Neutrophil (primary cell): ENCODE measurements around the gene CENPA.
"Not testable (repeated sequence)": the region's sequence is repeated elsewhere in the genome, so short reads cannot be mapped to it uniquely, and the experiment has no call there.

Source experiments
- H3K27ac ChIP-seq: fragments of 200-600 bp; sonication (generic); 2 replicates; pipeline ENCODE4 v1.5.1; 2016; ENCODE audit warnings: mild to moderate bottlenecking, moderate library complexity
- H3K27me3 ChIP-seq: fragments of 200-600 bp; sonication (generic); 2 replicates; pipeline ENCODE4 v1.6.0; 2016; ENCODE audit warnings: mild to moderate bottlenecking
- H3K36me3 ChIP-seq: fragments of 200-600 bp; sonication (generic); 2 replicates; pipeline ENCODE4 v1.5.1; 2017
- H3K4me1 ChIP-seq, 2 experiments: fragments of 200-600 bp in 1 of 2; sonication (generic) in 1 of 2; 1 replicate in 1 of 2; 2 replicates in 1 of 2; pipeline versions ENCODE4 v1.5.1 to v1.6.1; 2013 to 2016; ENCODE audit warnings: low read depth in 1 of 2, low read length in 1 of 2, mild to moderate bottlenecking in 1 of 2, moderate library complexity in 1 of 2; ENCODE audit not compliant: control insufficient read depth in 1 of 2, insufficient read depth in 1 of 2
- H3K4me3 ChIP-seq, 2 experiments: fragments of 200-600 bp in 1 of 2; sonication (generic) in 1 of 2; 1 replicate in 1 of 2; 2 replicates in 1 of 2; pipeline ENCODE4 v1.5.1; 2013 to 2016; ENCODE audit warnings: low read depth in 1 of 2, low read length in 1 of 2, mild to moderate bottlenecking in 1 of 2, moderate library complexity in 1 of 2
- H3K9me3 ChIP-seq: fragments of 200-600 bp; sonication (generic); 2 replicates; pipeline ENCODE4 v1.5.1; 2016
- TF ChIP-seq, protein P1 (sequence below): fragments of 200-600 bp; sonication (generic); IDR thresholded peaks from 2 replicates; pipeline ENCODE4 v1.5.1; 2016; ENCODE audit warnings: antibody characterized with exemption

The CENPA gene

DNA sequence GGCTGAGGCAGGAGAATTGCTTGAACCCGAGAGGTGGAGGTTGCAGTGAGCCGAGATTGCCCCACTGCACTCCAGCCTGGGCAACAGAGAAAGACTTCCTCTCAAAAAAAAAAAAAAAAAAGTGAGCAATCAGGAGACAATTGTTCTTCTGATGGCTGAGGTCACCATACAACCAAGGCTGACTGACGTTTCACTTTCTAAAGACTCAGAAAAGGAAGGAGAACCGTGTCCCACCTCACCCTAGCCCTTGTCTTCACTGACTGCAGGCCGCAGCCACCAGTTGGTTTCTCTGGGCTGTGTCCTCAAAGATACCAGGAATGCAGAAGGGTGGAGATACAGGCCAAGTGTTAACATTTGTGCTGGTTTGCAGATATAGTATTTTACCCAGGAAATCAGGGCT, 29.5 kb upstream of the CENPA start:
- no peaks in the 10 kb centered on the region for H3K36me3 ChIP-seq
- peaks cover 9% of the 10 kb centered on the region for H3K27me3 ChIP-seq
- H3K4me3 ChIP-seq, result no peak overlapping the region
- TF ChIP-seq, protein P1, sequence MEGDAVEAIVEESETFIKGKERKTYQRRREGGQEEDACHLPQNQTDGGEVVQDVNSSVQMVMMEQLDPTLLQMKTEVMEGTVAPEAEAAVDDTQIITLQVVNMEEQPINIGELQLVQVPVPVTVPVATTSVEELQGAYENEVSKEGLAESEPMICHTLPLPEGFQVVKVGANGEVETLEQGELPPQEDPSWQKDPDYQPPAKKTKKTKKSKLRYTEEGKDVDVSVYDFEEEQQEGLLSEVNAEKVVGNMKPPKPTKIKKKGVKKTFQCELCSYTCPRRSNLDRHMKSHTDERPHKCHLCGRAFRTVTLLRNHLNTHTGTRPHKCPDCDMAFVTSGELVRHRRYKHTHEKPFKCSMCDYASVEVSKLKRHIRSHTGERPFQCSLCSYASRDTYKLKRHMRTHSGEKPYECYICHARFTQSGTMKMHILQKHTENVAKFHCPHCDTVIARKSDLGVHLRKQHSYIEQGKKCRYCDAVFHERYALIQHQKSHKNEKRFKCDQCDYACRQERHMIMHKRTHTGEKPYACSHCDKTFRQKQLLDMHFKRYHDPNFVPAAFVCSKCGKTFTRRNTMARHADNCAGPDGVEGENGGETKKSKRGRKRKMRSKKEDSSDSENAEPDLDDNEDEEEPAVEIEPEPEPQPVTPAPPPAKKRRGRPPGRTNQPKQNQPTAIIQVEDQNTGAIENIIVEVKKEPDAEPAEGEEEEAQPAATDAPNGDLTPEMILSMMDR, result no peak
- peaks cover 0 to 8% of the 10 kb centered on the region in 2 experiments for H3K4me1 ChIP-seq
- H3K27ac ChIP-seq, result no peak overlapping the region
- H3K9me3 ChIP-seq, result no peaks in the 10 kb centered on the region

DNA sequence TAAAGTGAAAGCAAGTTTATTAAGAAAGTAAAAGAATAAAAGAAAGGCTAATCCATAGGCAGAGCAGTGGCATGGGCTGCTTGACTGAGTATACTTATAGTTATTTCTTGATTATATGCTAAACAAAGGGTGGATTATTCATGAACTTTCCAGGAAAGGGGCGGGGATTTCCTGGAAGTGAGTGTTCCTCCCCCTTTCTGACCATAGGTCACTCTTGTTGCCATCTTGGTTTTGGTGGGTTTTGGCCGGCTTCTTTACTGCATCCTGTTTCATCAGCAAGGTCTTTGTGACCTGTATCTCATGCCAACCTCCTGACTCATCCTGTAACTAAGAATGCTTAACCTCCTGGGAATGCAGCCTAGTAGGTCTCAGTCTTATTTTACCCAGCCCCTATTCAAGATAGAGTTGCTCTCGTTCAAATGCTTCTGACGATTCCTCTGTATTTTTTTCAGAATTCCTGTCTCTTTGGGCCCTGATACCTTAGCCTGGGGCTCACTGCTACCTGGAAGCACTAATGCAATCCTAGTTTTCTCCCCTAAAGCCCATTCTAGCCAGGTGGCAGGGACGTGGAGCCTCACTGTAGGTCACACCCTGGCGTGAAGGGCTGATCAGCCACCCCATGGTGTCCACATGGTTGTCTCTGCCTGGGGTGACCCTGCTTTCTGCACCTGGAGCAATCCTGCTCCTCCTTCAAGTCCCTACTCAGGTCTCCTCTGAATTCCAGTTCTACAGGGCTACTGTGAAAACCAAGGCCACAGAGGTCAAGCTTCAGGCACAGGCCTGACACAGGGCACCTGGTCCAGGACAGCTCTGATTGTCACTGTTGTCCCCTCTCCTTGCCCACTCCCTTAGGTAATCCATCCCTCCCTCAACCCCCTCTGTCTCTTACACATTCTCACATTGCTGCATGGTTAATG, 27.7 kb upstream of the CENPA start:
- H3K36me3 ChIP-seq, result no peaks in the 10 kb centered on the region
- H3K9me3 ChIP-seq, result no peaks in the 10 kb centered on the region
- TF ChIP-seq, protein P1, result no peak
- peaks cover 26% of the 10 kb centered on the region for H3K27me3 ChIP-seq
- no peak overlapping the region for H3K4me3 ChIP-seq
- H3K27ac ChIP-seq, result no peak overlapping the region
- peaks cover 0 to 7% of the 10 kb centered on the region in 2 experiments for H3K4me1 ChIP-seq

DNA sequence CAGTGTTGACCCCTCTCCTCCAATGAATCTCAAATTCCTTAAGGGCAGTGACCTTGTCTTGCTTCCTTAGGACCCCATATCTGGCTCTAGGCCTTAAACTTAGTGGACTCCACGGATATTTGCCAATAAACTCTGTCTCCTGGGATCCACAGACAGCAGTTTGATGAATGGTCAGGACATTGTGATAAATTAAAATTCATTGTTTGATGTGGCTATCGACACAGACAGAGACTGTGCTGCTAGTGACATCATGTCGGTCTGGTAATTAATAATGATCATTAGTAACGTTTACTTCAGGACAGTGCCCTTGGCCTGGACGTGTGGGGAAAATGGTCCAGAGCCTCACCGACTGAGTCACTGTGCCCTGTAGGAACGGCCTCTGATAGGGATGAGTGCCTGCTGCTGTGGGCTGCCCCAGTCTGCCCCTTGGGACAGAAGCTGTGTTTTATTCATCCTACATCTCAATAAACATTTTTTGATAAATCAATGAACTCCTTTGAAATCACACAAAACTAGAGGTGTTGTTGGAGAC, 27.0 kb upstream of the CENPA start:
- Histone ChIP-seq H3K4me3 (no peak overlapping the region), H3K9me3 (no peaks in the 10 kb centered on the region), H3K36me3 (no peaks in the 10 kb centered on the region), H3K4me1 (peaks cover 5% of the 10 kb centered on the region in 2 experiments), H3K27me3 (peaks cover 29% of the 10 kb centered on the region), H3K27ac (no peak overlapping the region)
- TF ChIP-seq, protein P1, result no peak

DNA sequence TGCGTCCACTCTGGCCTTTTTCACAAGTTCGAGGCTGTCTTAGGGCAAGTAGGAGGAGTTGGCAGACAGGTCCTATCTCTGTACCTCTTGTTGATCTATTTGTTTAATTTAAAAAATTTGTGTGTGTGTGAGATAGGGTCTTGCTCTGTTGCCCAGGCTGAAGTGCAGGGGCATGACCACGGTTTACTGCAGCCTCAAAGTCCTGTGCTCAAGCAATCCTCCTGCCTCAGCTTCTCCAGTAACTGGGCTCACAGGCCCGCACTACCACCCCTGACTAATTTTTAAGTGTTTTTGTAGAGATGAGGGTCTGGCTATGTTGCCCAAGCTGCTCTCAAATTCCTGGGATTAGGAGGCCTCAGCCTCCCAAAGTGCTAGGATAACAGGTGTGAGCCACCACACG, 26.0 kb upstream of the CENPA start:
- Histone ChIP-seq H3K9me3 (no peaks in the 10 kb centered on the region), H3K27ac (no peak overlapping the region), H3K36me3 (no peaks in the 10 kb centered on the region), H3K4me3 (no peak overlapping the region), H3K27me3 (peaks cover 29% of the 10 kb centered on the region), H3K4me1 (peaks cover 9 to 11% of the 10 kb centered on the region in 2 experiments)
- TF ChIP-seq, protein P1, result no peak

DNA sequence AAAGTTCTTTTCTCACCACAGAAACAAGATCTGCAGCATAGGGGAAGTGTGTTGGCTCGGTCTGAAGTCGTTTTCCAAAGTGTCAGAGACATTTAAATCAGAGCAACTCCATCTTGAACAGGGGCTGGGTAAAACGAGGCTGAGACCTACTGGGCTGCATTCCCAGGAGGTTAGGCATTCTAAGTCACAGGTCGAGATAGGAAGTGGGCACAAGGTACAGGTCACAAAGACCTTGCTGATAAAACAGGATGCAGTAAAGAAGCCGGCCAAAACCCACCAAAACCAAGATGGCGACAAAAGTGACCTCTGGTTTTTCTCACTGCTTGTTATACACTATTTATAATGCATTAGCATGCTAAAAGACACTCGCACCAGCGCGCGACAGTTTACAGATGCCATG, 24.9 kb upstream of the CENPA start:
- Histone ChIP-seq H3K27me3 (peaks cover 29% of the 10 kb centered on the region), H3K4me1 (peaks cover 19 to 22% of the 10 kb centered on the region in 2 experiments)
- not testable (repeated sequence) for H3K27ac ChIP-seq, H3K9me3 ChIP-seq, H3K4me3 ChIP-seq, H3K36me3 ChIP-seq

DNA sequence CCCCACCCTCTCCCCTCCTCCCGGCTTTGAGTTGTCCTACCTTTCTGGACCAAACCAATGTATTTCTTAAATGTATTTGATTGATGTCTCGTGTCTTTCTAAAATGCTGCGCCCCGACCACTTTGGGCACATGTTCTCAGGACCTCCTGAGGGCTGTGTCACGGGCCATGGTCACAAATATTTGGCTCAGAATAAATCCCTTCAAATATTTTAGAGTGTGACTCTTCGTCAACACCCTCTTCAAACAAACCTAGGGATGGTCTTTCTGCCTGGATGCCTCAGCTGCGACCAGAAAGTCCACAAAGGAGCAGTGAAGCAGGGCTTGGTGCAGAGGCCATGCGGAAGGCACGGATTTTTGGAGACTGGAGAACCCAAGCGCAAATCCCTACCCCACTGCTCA, 22.8 kb upstream of the CENPA start:
- no peaks in the 10 kb centered on the region for H3K36me3 ChIP-seq
- H3K4me1 ChIP-seq, result peaks cover 19 to 22% of the 10 kb centered on the region in 2 experiments
- TF ChIP-seq, protein P1, result no peak
- H3K9me3 ChIP-seq, result no peaks in the 10 kb centered on the region
- peaks cover 29% of the 10 kb centered on the region for H3K27me3 ChIP-seq
- no peak overlapping the region for H3K27ac ChIP-seq
- H3K4me3 ChIP-seq, result no peak overlapping the region
